ENCODE results near the gene FAM153A. TPM values are rescaled to one million over a fixed set of nuclear protein-coding genes. Genes with fewer than 3 reads are reported as not detected.
"Not testable (repeated sequence)": the region's sequence is repeated elsewhere in the genome, so short reads cannot be mapped to it uniquely, and the experiment has no call there.

The FAM153A gene
- total and polyA plus RNA-seq, 3 experiments from 2014 or later: 0.67 to 6.7 (median 5.8) TPM

GRCh38 chr5:177809209-177809913 lies 26.7 kb upstream of the FAM153A start:
- CTCF ChIA-PET; H3K36me3 ChIP-seq (ENCODE audit: insufficient read depth, low read length); H3K9me3 Mint-ChIP-seq; H3K27me3 ChIP-seq (ENCODE audit: insufficient read depth, low read length, poor library complexity, severe bottlenecking); H3K4me3 ChIP-seq (ENCODE audit: low read length); H3K4me1 ChIP-seq (ENCODE audit: insufficient read depth, low read length); H3K36me3 Mint-ChIP-seq; H3K27me3 Mint-ChIP-seq; H3K9me3 ChIP-seq (ENCODE audit: low read length); H3K27ac ChIP-seq (ENCODE audit: low read depth, low read length); POLR2A ChIA-PET: not testable (repeated sequence)
- peaks cover 4 to 12% (median 5%) of the 10 kb centered on the region in 3 donors for H3K4me1 Mint-ChIP-seq
- peak overlapping the region in 1 of 8 donors; percentile 42 for H3K27ac Mint-ChIP-seq
- peak in 4 of 5 donors; percentile 15 to 57 (median 48) for DNase-seq
- peak overlapping the region in 4 of 7 donors; percentile 51 to 63 (median 61) for H3K4me3 Mint-ChIP-seq

- Mint-ChIP-seq H3K27ac (peak overlapping the region in 1 of 8 donors; percentile 80), H3K4me1 (peaks cover 4 to 15% (median 5%) of the 10 kb centered on the region in 3 donors)
- H3K4me3 ChIP-seq (ENCODE audit: low read length); H3K36me3 Mint-ChIP-seq; H3K9me3 Mint-ChIP-seq; POLR2A ChIA-PET; H3K4me3 Mint-ChIP-seq; H3K4me1 ChIP-seq (ENCODE audit: insufficient read depth, low read length); H3K9me3 ChIP-seq (ENCODE audit: low read length); DNase-seq; H3K27me3 Mint-ChIP-seq; CTCF ChIA-PET; H3K27ac ChIP-seq (ENCODE audit: low read depth, low read length); H3K36me3 ChIP-seq (ENCODE audit: insufficient read depth, low read length); H3K27me3 ChIP-seq (ENCODE audit: insufficient read depth, low read length, poor library complexity, severe bottlenecking): not testable (repeated sequence)
Measured at GRCh38 chr5:177808420-177808819, 25.7 kb upstream of the FAM153A start.

DNA sequence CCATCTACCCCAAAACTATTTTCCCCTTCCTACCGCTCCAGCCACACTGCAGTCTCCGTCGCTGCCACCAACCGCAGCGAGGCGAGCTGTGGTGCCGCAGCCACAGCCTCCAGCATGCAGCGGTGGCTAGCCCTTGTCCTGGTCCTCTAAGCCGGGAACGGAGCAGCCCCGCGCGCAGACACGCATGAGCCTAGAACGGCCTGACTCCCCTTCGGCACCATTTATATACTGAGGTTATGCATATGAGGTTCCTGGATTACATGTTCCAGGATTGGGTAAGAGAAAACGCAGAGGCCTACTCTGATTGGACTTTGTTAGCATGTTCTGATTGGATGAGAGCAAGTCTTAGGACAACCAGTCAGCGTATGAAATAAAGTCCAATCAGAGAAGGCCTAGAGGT lies 24.6 kb upstream of the FAM153A start:
- H3K4me3 Mint-ChIP-seq; H3K9me3 ChIP-seq (ENCODE audit: low read length); H3K27me3 Mint-ChIP-seq; DNase-seq; CTCF ChIA-PET; H3K4me1 ChIP-seq (ENCODE audit: insufficient read depth, low read length); H3K36me3 Mint-ChIP-seq; H3K27ac ChIP-seq (ENCODE audit: low read depth, low read length); H3K27me3 ChIP-seq (ENCODE audit: insufficient read depth, low read length, poor library complexity, severe bottlenecking); H3K4me3 ChIP-seq (ENCODE audit: low read length); H3K9me3 Mint-ChIP-seq; POLR2A ChIA-PET; H3K36me3 ChIP-seq (ENCODE audit: insufficient read depth, low read length): not testable (repeated sequence)
- Mint-ChIP-seq H3K4me1 (peaks cover 4 to 18% (median 5%) of the 10 kb centered on the region in 3 donors), H3K27ac (peak overlapping the region in 2 of 8 donors; percentile 68 to 69)

- H3K36me3 ChIP-seq (ENCODE audit: insufficient read depth, low read length); POLR2A ChIA-PET; H3K36me3 Mint-ChIP-seq; H3K4me3 ChIP-seq (ENCODE audit: low read length); H3K9me3 Mint-ChIP-seq; H3K4me1 ChIP-seq (ENCODE audit: insufficient read depth, low read length); H3K9me3 ChIP-seq (ENCODE audit: low read length); CTCF ChIA-PET; H3K27ac ChIP-seq (ENCODE audit: low read depth, low read length); H3K27me3 ChIP-seq (ENCODE audit: insufficient read depth, low read length, poor library complexity, severe bottlenecking); H3K27me3 Mint-ChIP-seq: not testable (repeated sequence)
- peak overlapping the region in 3 of 8 donors; percentile 4 to 24 (median 7) for H3K27ac Mint-ChIP-seq
- DNase-seq: peak in 3 of 5 donors; percentile 6 to 47 (median 42)
- peaks cover 4 to 18% (median 5%) of the 10 kb centered on the region in 3 donors for H3K4me1 Mint-ChIP-seq
- peak overlapping the region in 3 of 7 donors; percentile 5 to 52 (median 21) for H3K4me3 Mint-ChIP-seq
Measured at GRCh38 chr5:177801427-177801826, 18.7 kb upstream of the FAM153A start.

DNA sequence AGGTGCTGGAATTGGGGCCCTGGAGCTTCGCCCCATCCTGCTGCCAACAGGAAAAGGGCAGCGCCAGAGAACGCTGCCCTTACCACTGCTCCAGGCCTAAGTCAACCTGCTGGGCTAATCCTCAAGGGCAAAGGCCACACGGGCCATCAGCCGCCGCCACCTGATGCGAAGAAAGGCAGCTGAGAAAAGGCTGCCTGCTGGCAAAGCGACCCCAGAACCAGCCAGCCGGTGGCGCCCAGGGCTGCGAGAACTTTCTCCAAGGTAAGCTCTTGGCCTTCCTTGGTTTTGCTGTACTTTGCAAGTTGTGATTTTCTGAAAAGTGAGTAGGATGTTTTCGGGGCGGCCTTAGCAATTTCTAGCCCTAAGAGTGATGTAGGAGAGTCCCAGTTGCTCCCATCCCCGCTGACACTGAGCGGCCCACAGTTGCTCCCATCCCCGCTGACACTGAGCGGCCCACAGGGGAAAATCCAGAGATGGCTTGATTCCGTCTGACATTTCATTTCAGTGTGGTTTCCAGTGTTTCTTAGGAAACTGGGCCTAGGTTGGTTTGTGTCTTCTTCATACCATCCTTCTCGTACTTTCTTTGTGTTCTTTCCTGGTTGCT lies 15.6 kb upstream of the FAM153A start:
- H3K4me3 ChIP-seq (ENCODE audit: low read length); H3K9me3 ChIP-seq (ENCODE audit: low read length); H3K27ac Mint-ChIP-seq; H3K36me3 ChIP-seq (ENCODE audit: insufficient read depth, low read length); H3K27me3 ChIP-seq (ENCODE audit: insufficient read depth, low read length, poor library complexity, severe bottlenecking); H3K27ac ChIP-seq (ENCODE audit: low read depth, low read length); H3K9me3 Mint-ChIP-seq; H3K4me1 ChIP-seq (ENCODE audit: insufficient read depth, low read length); H3K36me3 Mint-ChIP-seq; H3K4me1 Mint-ChIP-seq; CTCF ChIA-PET; H3K27me3 Mint-ChIP-seq; H3K4me3 Mint-ChIP-seq: not testable (repeated sequence)
- POLR2A ChIA-PET: interaction anchor here (0.5 kb wide), 1 partner anchor 433 kb away, joined by 4 read pairs; no protein-coding TSS in a partner anchor
- peak in 2 of 5 donors; percentile 15 to 60 for DNase-seq

DNA sequence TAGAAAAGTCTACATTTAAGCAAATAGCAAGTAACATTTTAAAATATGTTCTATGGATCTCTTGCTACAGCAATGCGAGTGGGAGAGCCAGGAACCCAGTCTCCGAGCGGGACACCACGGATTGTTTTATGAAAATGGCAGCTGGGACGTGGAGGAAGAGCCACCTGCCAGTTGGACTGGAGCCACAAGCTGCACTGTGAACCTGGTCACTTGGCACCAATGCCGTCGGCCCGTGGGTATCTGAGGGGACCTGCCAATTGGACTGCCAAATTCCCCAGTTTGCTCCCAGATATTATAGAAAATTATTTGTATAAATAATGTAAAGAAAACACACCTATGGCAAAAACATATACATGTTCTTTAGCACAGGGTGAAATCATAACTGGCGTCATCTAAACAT lies 10.6 kb upstream of the FAM153A start:
- CTCF ChIA-PET; H3K9me3 Mint-ChIP-seq; H3K9me3 ChIP-seq (ENCODE audit: low read length); DNase-seq; H3K27ac Mint-ChIP-seq; H3K36me3 ChIP-seq (ENCODE audit: insufficient read depth, low read length); H3K27ac ChIP-seq (ENCODE audit: low read depth, low read length); H3K36me3 Mint-ChIP-seq; H3K4me1 Mint-ChIP-seq; H3K4me3 ChIP-seq (ENCODE audit: low read length); H3K27me3 ChIP-seq (ENCODE audit: insufficient read depth, low read length, poor library complexity, severe bottlenecking); POLR2A ChIA-PET; H3K4me3 Mint-ChIP-seq; H3K4me1 ChIP-seq (ENCODE audit: insufficient read depth, low read length); H3K27me3 Mint-ChIP-seq: not testable (repeated sequence)

GRCh38 chr5:177791649-177792048 lies 8.9 kb upstream of the FAM153A start:
- H3K27me3 Mint-ChIP-seq; H3K4me3 Mint-ChIP-seq; H3K9me3 Mint-ChIP-seq; DNase-seq; H3K27ac Mint-ChIP-seq; H3K36me3 ChIP-seq (ENCODE audit: insufficient read depth, low read length); H3K9me3 ChIP-seq (ENCODE audit: low read length); H3K27me3 ChIP-seq (ENCODE audit: insufficient read depth, low read length, poor library complexity, severe bottlenecking); POLR2A ChIA-PET; H3K4me1 Mint-ChIP-seq; CTCF ChIA-PET; H3K36me3 Mint-ChIP-seq; H3K4me1 ChIP-seq (ENCODE audit: insufficient read depth, low read length); H3K27ac ChIP-seq (ENCODE audit: low read depth, low read length); H3K4me3 ChIP-seq (ENCODE audit: low read length): not testable (repeated sequence)

GRCh38 chr5:177782169-177782568 lies 530 bp downstream of the FAM153A start:
- H3K9me3 ChIP-seq (ENCODE audit: low read length); H3K36me3 ChIP-seq (ENCODE audit: insufficient read depth, low read length); H3K27ac Mint-ChIP-seq; H3K4me3 Mint-ChIP-seq; H3K4me3 ChIP-seq (ENCODE audit: low read length); H3K4me1 ChIP-seq (ENCODE audit: insufficient read depth, low read length); H3K27me3 ChIP-seq (ENCODE audit: insufficient read depth, low read length, poor library complexity, severe bottlenecking); H3K9me3 Mint-ChIP-seq; CTCF ChIA-PET; H3K36me3 Mint-ChIP-seq; POLR2A ChIA-PET; H3K27me3 Mint-ChIP-seq; H3K27ac ChIP-seq (ENCODE audit: low read depth, low read length); DNase-seq; H3K4me1 Mint-ChIP-seq: not testable (repeated sequence)
